DOHH2 (cell line): ENCODE data around the gene MMP15.

Experiments
- EZH2phosphoT487 ChIP-seq: fragments of 200-600 bp; sonication (generic); IDR thresholded peaks from 2 replicates; pipeline ENCODE4 v1.6.1; 2017; ENCODE audit warnings: borderline replicate concordance, mild to moderate bottlenecking, antibody characterized with exemption, low read length, moderate library complexity, mixed read lengths
- TF ChIP-seq, protein P1 (sequence below): fragments of 200-600 bp; sonication (generic); IDR thresholded peaks from one replicate; pipeline ENCODE4 v1.5.1; 2014; ENCODE audit warnings: antibody characterized with exemption, mild to moderate bottlenecking, low read depth, low read length; ENCODE audit not compliant: poor library complexity, severe bottlenecking

DNA sequence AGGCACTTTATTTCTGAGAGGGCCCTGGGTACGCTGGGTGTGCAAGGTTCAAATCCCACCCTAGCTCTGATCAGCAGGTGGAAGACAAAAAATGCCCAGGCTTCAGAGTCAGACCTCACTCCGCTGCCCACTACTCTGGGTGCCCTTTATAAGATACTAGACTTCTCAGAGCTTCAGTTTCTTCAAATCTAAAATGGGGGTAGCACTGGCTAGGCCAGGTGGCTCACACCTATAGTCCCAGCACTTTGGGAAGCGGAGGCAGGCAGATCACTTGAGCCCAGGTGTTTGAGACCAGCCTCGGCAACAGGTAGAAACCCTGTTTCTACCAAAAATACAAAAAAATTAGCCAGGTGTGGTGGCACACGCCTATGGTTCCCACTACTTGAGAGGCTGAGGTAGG is 22.6 kb upstream of the MMP15 start:
- TF ChIP-seq, protein P1, sequence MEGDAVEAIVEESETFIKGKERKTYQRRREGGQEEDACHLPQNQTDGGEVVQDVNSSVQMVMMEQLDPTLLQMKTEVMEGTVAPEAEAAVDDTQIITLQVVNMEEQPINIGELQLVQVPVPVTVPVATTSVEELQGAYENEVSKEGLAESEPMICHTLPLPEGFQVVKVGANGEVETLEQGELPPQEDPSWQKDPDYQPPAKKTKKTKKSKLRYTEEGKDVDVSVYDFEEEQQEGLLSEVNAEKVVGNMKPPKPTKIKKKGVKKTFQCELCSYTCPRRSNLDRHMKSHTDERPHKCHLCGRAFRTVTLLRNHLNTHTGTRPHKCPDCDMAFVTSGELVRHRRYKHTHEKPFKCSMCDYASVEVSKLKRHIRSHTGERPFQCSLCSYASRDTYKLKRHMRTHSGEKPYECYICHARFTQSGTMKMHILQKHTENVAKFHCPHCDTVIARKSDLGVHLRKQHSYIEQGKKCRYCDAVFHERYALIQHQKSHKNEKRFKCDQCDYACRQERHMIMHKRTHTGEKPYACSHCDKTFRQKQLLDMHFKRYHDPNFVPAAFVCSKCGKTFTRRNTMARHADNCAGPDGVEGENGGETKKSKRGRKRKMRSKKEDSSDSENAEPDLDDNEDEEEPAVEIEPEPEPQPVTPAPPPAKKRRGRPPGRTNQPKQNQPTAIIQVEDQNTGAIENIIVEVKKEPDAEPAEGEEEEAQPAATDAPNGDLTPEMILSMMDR, result no peak
- TF ChIP-seq EZH2phosphoT487, result no peak
